ENCODE measurements around the gene RAMACL.

DNA sequence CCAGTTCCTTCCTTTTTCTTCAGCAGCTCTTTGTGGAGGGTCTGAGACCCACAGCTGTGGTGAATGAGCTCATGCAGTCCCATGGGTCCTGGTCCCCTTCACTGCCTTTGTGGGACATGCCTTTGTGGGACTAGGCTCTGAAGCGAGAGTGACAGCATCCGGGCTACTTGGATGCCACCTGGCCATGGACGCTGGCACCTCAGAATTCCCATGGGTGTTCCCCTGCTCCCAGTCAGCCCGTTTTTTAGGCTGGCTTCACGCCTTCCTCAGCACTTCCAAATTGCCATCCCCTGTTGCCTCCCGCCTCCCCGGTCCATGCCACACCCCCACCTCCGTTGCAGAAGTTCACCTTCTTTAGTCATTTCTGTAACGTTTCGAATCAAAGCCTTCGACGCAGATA is 45.1 kb downstream of the RAMACL start:
- TF ChIP-seq SETDB1 (IDR thresholded peaks at IDR 0.05; ENCODE audit: insufficient read length, low read length) (no peak), ZNF660 (tag by site-specific recombination; IDR thresholded peaks at IDR 0.05) (no peak), HOXA7 (CRISPR knock-in tag; IDR thresholded peaks at IDR 0.05; ENCODE audit: borderline replicate concordance) (no peak)
- TF ChIP-seq, protein P1, sequence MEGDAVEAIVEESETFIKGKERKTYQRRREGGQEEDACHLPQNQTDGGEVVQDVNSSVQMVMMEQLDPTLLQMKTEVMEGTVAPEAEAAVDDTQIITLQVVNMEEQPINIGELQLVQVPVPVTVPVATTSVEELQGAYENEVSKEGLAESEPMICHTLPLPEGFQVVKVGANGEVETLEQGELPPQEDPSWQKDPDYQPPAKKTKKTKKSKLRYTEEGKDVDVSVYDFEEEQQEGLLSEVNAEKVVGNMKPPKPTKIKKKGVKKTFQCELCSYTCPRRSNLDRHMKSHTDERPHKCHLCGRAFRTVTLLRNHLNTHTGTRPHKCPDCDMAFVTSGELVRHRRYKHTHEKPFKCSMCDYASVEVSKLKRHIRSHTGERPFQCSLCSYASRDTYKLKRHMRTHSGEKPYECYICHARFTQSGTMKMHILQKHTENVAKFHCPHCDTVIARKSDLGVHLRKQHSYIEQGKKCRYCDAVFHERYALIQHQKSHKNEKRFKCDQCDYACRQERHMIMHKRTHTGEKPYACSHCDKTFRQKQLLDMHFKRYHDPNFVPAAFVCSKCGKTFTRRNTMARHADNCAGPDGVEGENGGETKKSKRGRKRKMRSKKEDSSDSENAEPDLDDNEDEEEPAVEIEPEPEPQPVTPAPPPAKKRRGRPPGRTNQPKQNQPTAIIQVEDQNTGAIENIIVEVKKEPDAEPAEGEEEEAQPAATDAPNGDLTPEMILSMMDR (tag by site-specific recombination; IDR thresholded peaks at IDR 0.05) = no peak
